Loucy (cell line): ENCODE measurements around the gene ADAM30.

Experiments
- EZH2phosphoT487 ChIP-seq: fragments of 200-600 bp; IDR thresholded peaks from 2 replicates; pipeline ENCODE4 v1.6.1; 2018; ENCODE audit warnings: antibody characterized with exemption, mild to moderate bottlenecking, moderate library complexity, borderline replicate concordance
- TF ChIP-seq, protein P1 (sequence below): fragments of 200-600 bp; sonication (generic); conservative IDR thresholded peaks from 2 replicates; pipeline ENCODE4 v1.5.1; 2014; ENCODE audit warnings: mild to moderate bottlenecking, antibody characterized with exemption, low read length

DNA sequence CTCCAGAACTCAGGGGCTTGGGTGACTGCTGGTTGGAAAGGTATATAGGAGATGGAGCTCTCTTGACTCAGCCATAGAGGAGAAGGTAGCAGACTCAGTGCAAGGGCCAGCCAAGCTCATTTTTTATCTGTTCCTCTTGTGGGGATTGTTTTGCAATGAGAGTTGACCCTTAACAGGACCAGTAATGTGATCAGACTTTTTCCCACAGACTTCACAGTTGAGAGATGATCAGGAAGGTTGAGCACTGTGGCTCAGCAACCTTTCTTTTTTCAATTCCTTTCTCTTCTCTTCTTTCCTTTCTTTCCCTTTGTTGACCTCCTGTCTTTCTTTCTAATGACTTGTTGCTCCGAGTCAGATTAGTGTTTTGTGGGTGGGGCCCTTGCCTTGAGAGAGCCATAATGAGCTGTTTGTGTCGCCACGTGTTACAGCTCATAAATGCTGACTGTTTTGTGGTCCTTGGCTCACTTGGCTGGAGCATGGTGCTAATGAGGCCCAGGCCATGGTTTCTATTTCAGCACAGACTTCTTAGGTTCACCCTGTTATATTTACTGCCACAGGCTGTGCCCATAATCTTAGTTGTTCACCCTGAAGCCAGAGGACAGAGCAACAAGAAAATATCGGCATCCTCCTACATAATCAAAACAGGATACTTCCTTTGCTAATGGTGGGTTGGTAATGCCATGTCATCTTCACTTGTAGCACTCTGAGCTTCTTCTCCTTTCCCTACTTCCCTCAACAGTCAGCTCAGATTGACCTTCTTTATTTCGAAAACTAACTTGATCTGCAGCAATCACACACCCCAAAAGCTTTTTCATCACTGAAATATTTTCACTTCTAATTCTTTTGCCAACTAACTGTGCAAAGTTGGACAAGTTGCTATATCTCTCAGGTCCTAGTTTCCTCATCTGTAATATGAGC is 13.9 kb downstream of the ADAM30 start:
- TF ChIP-seq, protein P1, sequence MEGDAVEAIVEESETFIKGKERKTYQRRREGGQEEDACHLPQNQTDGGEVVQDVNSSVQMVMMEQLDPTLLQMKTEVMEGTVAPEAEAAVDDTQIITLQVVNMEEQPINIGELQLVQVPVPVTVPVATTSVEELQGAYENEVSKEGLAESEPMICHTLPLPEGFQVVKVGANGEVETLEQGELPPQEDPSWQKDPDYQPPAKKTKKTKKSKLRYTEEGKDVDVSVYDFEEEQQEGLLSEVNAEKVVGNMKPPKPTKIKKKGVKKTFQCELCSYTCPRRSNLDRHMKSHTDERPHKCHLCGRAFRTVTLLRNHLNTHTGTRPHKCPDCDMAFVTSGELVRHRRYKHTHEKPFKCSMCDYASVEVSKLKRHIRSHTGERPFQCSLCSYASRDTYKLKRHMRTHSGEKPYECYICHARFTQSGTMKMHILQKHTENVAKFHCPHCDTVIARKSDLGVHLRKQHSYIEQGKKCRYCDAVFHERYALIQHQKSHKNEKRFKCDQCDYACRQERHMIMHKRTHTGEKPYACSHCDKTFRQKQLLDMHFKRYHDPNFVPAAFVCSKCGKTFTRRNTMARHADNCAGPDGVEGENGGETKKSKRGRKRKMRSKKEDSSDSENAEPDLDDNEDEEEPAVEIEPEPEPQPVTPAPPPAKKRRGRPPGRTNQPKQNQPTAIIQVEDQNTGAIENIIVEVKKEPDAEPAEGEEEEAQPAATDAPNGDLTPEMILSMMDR = no peak
- no peak for TF ChIP-seq EZH2phosphoT487
